HepG2 (cell line): ENCODE measurements around the gene NLGN3. TPM values are rescaled to one million over a fixed set of nuclear protein-coding genes. Genes with fewer than 3 reads are reported as not detected.

Source experiments
- ATAC-seq: fragments of 200-7000 bp; cut with Tn5 transposase; 3 replicates; pipeline ENCODE4 v1.9.1; 2020; ENCODE audit warnings: mild to moderate bottlenecking, moderate library complexity
- BruUV-seq: library from RNA; stranded (reverse); fragments of 400-500 nt; replicated peaks from 2 replicates; lab custom pipeline; 2021; lab: Mats Ljungman, UMichigan
- CTCF ChIA-PET: fragments of 300-600 bp; formaldehyde crosslinking; extraction: SDS; loops from one replicate; lab custom pipeline; 2021; ENCODE audit warnings: low total read pairs, inconsistent platforms, low intra/inter-chr PET ratio; lab: Yijun Ruan, JAX
- POLR2A ChIA-PET: fragments of 350-600 bp; sonication (Branson Sonifier 250); formaldehyde crosslinking; loops from one replicate; lab custom pipeline; 2020; ENCODE audit warnings: antibody characterized with exemption, inconsistent platforms; lab: Yijun Ruan, JAX
- DNase-seq: peaks from one replicate; pipeline ENCODE4 v3.0.0-alpha.2; 2015; ENCODE audit warnings: low spot score
- FAIRE-seq: peaks from 3 replicates; lab custom pipeline; 2011; peaks lifted over from hg19 to GRCh38; lab: Jason Lieb, UNC
- H2AFZ ChIP-seq: one replicate; pipeline ENCODE4 v1.6.1; 2011; ENCODE audit warnings: low read length, inconsistent platforms
- H3K27ac ChIP-seq: fragments of 300-600 bp; 3 replicates; pipeline ENCODE4 v1.8.0; 2011; ENCODE audit warnings: mixed run types, mild to moderate bottlenecking, mixed read lengths, low read length, inconsistent platforms; ENCODE audit not compliant: insufficient read depth; ENCODE audit errors: extremely low read length
- H3K27me3 ChIP-seq, 2 experiments: fragments of 200-600 bp in 1 of 2; 2 replicates in 1 of 2; 3 replicates in 1 of 2; pipeline versions ENCODE4 v1.6.0 to v1.8.0; 2011; ENCODE audit warnings: low read length in 2 of 2, mild to moderate bottlenecking in 2 of 2, moderate library complexity in 2 of 2, inconsistent platforms in 1 of 2; ENCODE audit not compliant: insufficient read depth in 2 of 2, control insufficient read depth in 1 of 2
- H3K36me3 ChIP-seq, 2 experiments: fragments of 200-600 bp in 1 of 2; replicated peaks in 1 of 2; 2 replicates in 1 of 2; 3 replicates in 1 of 2; pipeline versions ENCODE4 v1.5.1 to v1.8.0; 2011; ENCODE audit warnings: low read length in 2 of 2, inconsistent platforms in 1 of 2; ENCODE audit not compliant: insufficient read depth in 2 of 2, control insufficient read depth in 1 of 2
- H3K4me1 ChIP-seq: 2 replicates; pipeline ENCODE4 v1.5.1; 2012; ENCODE audit warnings: low read length, inconsistent platforms; ENCODE audit not compliant: insufficient read depth
- H3K4me2 ChIP-seq: 2 replicates; pipeline ENCODE4 v1.6.0; 2011; ENCODE audit warnings: low read depth, low read length, inconsistent platforms
- H3K4me3 ChIP-seq, 3 experiments: fragments of 200-600 bp in 1 of 3; sonication (generic), shearing (Covaris generic) in 1 of 3; replicated peaks in 1 of 3; 2 replicates each; pipeline ENCODE4 v1.5.1; 2011 to 2016; ENCODE audit warnings: low read length in 3 of 3, inconsistent platforms in 2 of 3, low read depth in 2 of 3, mild to moderate bottlenecking in 2 of 3, control low read depth in 1 of 3, mixed read lengths in 1 of 3; ENCODE audit not compliant: insufficient read depth in 1 of 3
- H3K79me2 ChIP-seq: one replicate; pipeline ENCODE4 v1.6.1; 2011; ENCODE audit warnings: low read length, inconsistent platforms; ENCODE audit not compliant: insufficient read depth
- H3K9ac ChIP-seq: 2 replicates; pipeline ENCODE4 v1.6.0; 2011; ENCODE audit warnings: mild to moderate bottlenecking, low read depth, low read length, inconsistent platforms; ENCODE audit not compliant: insufficient read depth
- H3K9me3 ChIP-seq: 2 replicates; pipeline ENCODE4 v1.5.1; 2012; ENCODE audit warnings: mild to moderate bottlenecking, low read length
- H4K20me1 ChIP-seq: 2 replicates; pipeline ENCODE4 v1.6.0; 2011; ENCODE audit warnings: inconsistent platforms, mild to moderate bottlenecking, low read length, moderate library complexity; ENCODE audit not compliant: insufficient read depth
- CENPT ChIP-seq: sonication (generic); formaldehyde crosslinking; IDR thresholded peaks from 2 replicates; pipeline ENCODE4 v1.8.0; 2022; ENCODE audit warnings: low read depth, mild to moderate bottlenecking, moderate library complexity, missing genetic modification reagents
- GATA4 ChIP-seq: sonication (generic); IDR thresholded peaks from 2 replicates; pipeline ENCODE4 v1.6.1; 2016; ENCODE audit warnings: antibody characterized with exemption, low read depth, borderline replicate concordance
- HIVEP1 ChIP-seq: sonication (generic); formaldehyde crosslinking; IDR thresholded peaks from 2 replicates; pipeline ENCODE4 v1.4.0; 2020; ENCODE audit warnings: mild to moderate bottlenecking, missing genetic modification reagents
- KMT2B ChIP-seq: IDR thresholded peaks from 2 replicates; pipeline ENCODE4 v1.6.1; 2016; ENCODE audit warnings: missing genetic modification reagents, missing compliant biosample characterization
- ZNF256 ChIP-seq: sonication (generic); formaldehyde crosslinking; conservative IDR thresholded peaks from 2 replicates; pipeline ENCODE4 v1.4.0; 2020; ENCODE audit warnings: missing genetic modification reagents
- ZNF496 ChIP-seq: sonication (generic); formaldehyde crosslinking; IDR thresholded peaks from 2 replicates; pipeline ENCODE4 v1.8.1; 2023; ENCODE audit warnings: mild to moderate bottlenecking, moderate library complexity, missing genetic modification reagents; ENCODE audit not compliant: insufficient replicate concordance
- WGBS: methylation state at CpG from one replicate; pipeline ENCODE4 v1.1.6; 2017; ENCODE audit warnings: low lambda C conversion rate; 5-methylcytosine and 5-hydroxymethylcytosine counted together
- in situ Hi-C: cut with HindIII; loops from 2 replicates; pipeline ENCODE4 v1.10.0; 2017; ENCODE audit warnings: low pct_unique_long_range_greater_than_20kb; ENCODE audit not compliant: extremely low pct_ligation_motif_present
- intact Hi-C: fragments of 100-400 bp; cut with micrococcal nuclease; formaldehyde crosslinking; loops from one replicate; pipeline ENCODE4 v1.10.0; 2022; ENCODE audit not compliant: unreplicated experiment
- polyA plus RNA-seq, 8 experiments: library from polyadenylated mRNA; depleted of rRNA in 3 of 8; stranded (reverse) in 7 of 8; unstranded in 1 of 8; fragments of >200 nt; fragmentation: Illumina TruSeq in 4 of 8; extraction: Trizol in 4 of 8; gene quantifications; 2 replicates each; pipeline versions ENCODE4 v1.2.1 to v1.2.3, GENCODE V29; 2011 to 2016; ENCODE audit warnings: low read depth in 4 of 8, missing spikeins in 1 of 8, mixed read lengths in 1 of 8; ENCODE audit not compliant: insufficient read depth in 1 of 8
- total RNA-seq, 5 experiments: library from RNA; depleted of rRNA; stranded (reverse); fragments of >200 nt; fragmentation: Illumina TruSeq; extraction: Trizol; gene quantifications; 2 replicates each; pipeline ENCODE4 v1.2.3, GENCODE V29; 2016; ENCODE audit warnings: low read depth in 1 of 5
- TF ChIP-seq, protein P1 (sequence below): IDR thresholded peaks from 2 replicates; pipeline ENCODE4 v1.6.1; 2016; ENCODE audit warnings: missing compliant biosample characterization, missing genetic modification reagents, borderline replicate concordance
- TF ChIP-seq, protein P2 (sequence below): sonication (generic); formaldehyde crosslinking; IDR thresholded peaks from 2 replicates; pipeline ENCODE4 v1.4.0; 2020; ENCODE audit warnings: missing genetic modification reagents
- TF ChIP-seq, protein P3 (sequence below): IDR thresholded peaks from 2 replicates; pipeline ENCODE4 v1.6.1; 2012; ENCODE audit warnings: inconsistent platforms
- TF ChIP-seq, protein P4 (sequence below): sonication (generic); formaldehyde crosslinking; IDR thresholded peaks from 2 replicates; pipeline ENCODE4 v1.5.1; 2020; ENCODE audit warnings: missing genetic modification reagents, mild to moderate bottlenecking, borderline replicate concordance

The NLGN3 gene
- total and polyA plus RNA-seq, 2 of the 13 experiments (the other 11 are each of a cell fraction or from before 2014, with no cell fraction given) = 0.04 to 0.16 TPM

DNA sequence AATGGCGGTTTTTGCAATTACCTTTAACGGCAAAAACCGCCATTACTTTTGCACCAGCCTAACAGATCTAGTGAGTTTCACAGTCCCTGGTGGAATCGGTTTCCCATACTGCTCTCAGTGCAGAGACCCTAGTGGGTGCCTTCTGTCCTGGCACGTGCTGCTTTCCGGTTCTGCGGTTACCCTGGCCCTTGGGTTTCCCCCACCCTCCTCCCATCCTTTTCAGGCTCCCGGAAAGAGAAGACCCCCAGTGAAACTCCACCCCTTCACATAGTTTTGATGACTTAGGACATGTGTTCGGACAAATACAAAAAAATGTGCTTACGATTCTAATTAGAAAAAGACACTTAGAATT, 36.9 kb downstream of the NLGN3 start:
- in situ Hi-C loops = no loop called here
- no TSS peak for BruUV-seq
- POLR2A ChIA-PET = interaction anchor here (1.0 to 5.2 kb wide), 11 partner anchors 14 to 212 kb away, joined by 3 to 68 read pairs (median 25); partner anchors contain the start of genes GJB1, ITGB1BP2, MED12 and NONO

More for the DNA sequence above, 36.9 kb downstream of the NLGN3 start:
- no peaks in the 10 kb centered on the region for H3K27me3 ChIP-seq
- TF ChIP-seq ZNF496 (CRISPR knock-in tag) (no peak), GATA4 (no peak), CENPT (CRISPR knock-in tag) (no peak), ZNF256 (CRISPR knock-in tag) (no peak), KMT2B (CRISPR knock-in tag) (no peak), HIVEP1 (CRISPR knock-in tag) (no peak)
- TF ChIP-seq, protein P1, sequence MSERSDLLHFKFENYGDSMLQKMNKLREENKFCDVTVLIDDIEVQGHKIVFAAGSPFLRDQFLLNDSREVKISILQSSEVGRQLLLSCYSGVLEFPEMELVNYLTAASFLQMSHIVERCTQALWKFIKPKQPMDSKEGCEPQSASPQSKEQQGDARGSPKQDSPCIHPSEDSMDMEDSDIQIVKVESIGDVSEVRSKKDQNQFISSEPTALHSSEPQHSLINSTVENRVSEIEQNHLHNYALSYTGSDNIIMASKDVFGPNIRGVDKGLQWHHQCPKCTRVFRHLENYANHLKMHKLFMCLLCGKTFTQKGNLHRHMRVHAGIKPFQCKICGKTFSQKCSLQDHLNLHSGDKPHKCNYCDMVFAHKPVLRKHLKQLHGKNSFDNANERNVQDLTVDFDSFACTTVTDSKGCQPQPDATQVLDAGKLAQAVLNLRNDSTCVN (CRISPR knock-in tag) = no peak
- TF ChIP-seq, protein P2, sequence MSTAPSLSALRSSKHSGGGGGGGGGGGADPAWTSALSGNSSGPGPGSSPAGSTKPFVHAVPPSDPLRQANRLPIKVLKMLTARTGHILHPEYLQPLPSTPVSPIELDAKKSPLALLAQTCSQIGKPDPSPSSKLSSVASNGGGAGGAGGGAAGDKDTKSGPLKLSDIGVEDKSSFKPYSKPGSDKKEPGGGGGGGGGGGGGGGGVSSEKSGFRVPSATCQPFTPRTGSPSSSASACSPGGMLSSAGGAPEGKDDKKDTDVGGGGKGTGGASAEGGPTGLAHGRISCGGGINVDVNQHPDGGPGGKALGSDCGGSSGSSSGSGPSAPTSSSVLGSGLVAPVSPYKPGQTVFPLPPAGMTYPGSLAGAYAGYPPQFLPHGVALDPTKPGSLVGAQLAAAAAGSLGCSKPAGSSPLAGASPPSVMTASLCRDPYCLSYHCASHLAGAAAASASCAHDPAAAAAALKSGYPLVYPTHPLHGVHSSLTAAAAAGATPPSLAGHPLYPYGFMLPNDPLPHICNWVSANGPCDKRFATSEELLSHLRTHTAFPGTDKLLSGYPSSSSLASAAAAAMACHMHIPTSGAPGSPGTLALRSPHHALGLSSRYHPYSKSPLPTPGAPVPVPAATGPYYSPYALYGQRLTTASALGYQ = no peak
- TF ChIP-seq, protein P3, sequence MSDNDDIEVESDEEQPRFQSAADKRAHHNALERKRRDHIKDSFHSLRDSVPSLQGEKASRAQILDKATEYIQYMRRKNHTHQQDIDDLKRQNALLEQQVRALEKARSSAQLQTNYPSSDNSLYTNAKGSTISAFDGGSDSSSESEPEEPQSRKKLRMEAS = no peak
- TF ChIP-seq, protein P4, sequence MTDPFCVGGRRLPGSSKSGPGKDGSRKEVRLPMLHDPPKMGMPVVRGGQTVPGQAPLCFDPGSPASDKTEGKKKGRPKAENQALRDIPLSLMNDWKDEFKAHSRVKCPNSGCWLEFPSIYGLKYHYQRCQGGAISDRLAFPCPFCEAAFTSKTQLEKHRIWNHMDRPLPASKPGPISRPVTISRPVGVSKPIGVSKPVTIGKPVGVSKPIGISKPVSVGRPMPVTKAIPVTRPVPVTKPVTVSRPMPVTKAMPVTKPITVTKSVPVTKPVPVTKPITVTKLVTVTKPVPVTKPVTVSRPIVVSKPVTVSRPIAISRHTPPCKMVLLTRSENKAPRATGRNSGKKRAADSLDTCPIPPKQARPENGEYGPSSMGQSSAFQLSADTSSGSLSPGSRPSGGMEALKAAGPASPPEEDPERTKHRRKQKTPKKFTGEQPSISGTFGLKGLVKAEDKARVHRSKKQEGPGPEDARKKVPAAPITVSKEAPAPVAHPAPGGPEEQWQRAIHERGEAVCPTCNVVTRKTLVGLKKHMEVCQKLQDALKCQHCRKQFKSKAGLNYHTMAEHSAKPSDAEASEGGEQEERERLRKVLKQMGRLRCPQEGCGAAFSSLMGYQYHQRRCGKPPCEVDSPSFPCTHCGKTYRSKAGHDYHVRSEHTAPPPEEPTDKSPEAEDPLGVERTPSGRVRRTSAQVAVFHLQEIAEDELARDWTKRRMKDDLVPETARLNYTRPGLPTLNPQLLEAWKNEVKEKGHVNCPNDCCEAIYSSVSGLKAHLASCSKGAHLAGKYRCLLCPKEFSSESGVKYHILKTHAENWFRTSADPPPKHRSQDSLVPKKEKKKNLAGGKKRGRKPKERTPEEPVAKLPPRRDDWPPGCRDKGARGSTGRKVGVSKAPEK (CRISPR knock-in tag) = no peak
- H4K20me1 ChIP-seq = no peaks in the 10 kb centered on the region
- DNase-seq (no peak), FAIRE-seq (no peak), ATAC-seq (no peak)
- intact Hi-C loops = loop anchor here (5.0 kb wide), 3 partner anchors 36 to 84 kb away; partner anchors contain the start of genes FOXO4 and ZMYM3
- CTCF ChIA-PET = no interaction called here
- H3K4me1 ChIP-seq = peaks cover 65% of the 10 kb centered on the region
- H3K27ac ChIP-seq = peak overlapping the region; percentile 78
- H3K4me3 ChIP-seq = peak overlapping the region in 2 of 3 experiments; percentile 34 to 40; a peak in 3 of 6 replicates
- no peaks in the 10 kb centered on the region for H3K9me3 ChIP-seq
- H3K36me3 ChIP-seq = no peaks in the 10 kb centered on the region
- H3K79me2 ChIP-seq = no peaks in the 10 kb centered on the region
- H3K9ac ChIP-seq = peak overlapping the region; percentile 64
- no peak overlapping the region for H2AFZ ChIP-seq
- peak overlapping the region; percentile 61 for H3K4me2 ChIP-seq
- 60% methylated on average over 6 of the region's 10 CpGs for WGBS
